ENCODE measurements around the gene LYVE1.

DNA sequence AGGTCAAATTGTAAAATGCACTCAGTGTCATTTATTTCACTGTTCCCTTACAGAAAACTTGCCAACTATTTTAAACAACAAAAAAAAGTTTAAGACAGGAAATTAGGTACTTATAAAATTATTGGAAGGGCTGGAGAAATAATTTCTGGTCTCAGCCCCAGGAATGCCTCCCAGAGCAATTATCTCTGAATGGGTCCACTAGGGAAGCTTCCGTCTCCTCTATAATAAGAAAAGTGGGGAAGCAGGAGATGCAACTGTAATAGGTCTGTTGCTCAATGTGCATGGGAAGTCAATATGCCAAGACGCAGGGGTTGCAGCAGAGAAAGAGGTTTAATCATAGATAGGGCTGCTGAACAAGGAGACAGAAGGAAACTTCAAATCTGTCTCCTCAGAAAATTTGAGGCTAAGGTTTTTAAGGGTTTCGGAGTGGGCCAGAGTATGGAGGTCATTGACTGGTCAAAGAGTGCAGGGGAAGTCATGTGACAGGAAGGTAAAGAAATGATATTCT lies 16.6 kb downstream of the LYVE1 start:
- TF ChIP-seq, protein P1, sequence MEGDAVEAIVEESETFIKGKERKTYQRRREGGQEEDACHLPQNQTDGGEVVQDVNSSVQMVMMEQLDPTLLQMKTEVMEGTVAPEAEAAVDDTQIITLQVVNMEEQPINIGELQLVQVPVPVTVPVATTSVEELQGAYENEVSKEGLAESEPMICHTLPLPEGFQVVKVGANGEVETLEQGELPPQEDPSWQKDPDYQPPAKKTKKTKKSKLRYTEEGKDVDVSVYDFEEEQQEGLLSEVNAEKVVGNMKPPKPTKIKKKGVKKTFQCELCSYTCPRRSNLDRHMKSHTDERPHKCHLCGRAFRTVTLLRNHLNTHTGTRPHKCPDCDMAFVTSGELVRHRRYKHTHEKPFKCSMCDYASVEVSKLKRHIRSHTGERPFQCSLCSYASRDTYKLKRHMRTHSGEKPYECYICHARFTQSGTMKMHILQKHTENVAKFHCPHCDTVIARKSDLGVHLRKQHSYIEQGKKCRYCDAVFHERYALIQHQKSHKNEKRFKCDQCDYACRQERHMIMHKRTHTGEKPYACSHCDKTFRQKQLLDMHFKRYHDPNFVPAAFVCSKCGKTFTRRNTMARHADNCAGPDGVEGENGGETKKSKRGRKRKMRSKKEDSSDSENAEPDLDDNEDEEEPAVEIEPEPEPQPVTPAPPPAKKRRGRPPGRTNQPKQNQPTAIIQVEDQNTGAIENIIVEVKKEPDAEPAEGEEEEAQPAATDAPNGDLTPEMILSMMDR (IDR thresholded peaks at IDR 0.05) = no peak
- TF ChIP-seq POLR2A (IDR thresholded peaks at IDR 0.05) = no peak
